ENCODE measurements around the gene TRPV3. TPM values are rescaled to one million over a fixed set of nuclear protein-coding genes. Genes with fewer than 3 reads are reported as not detected.
A peak's percentile ranks its signal among the peaks of the same experiment; 100 is the strongest.
"Not testable (repeated sequence)": the region's sequence is repeated elsewhere in the genome, so short reads cannot be mapped to it uniquely, and the experiment has no call there.

TRPV3 gene
- total RNA-seq, 6 experiments from 2014 or later: 0.07 to 0.66 (median 0.43) TPM; not detected in 1

DNA sequence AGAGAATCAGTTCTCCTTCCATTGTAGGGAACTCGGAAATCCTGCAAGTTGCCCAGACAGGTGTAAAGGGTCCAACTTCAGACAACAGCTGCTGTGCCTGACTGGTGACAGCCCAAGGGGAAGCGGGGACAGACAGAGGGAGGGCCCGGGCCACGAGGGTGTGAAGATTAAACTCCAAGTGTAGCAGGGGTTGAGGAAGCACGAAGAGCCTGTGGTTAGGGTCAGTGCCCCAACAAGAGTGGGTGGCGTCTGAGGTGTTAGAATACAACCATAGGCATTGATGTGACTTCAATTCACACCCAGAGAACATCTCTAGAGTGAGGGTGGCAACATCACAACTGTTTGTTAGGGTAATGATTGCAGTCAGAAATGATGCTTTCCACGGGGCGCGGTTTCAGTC, 42.7 kb downstream of the TRPV3 start:
- Mint-ChIP-seq H3K9me3 (no peaks in the 10 kb centered on the region; the same call in 1 of the 2 replicates), H3K27me3 (ENCODE audit: insufficient read depth) (peaks cover 11% of the 10 kb centered on the region), H3K4me3 (no peak overlapping the region), H3K27ac (no peak overlapping the region), H3K36me3 (ENCODE audit: low read depth) (no peaks in the 10 kb centered on the region), H3K4me1 (ENCODE audit: low read depth) (peaks cover 13% of the 10 kb centered on the region)
- DNase-seq: no peak
- TF ChIP-seq, protein P1, sequence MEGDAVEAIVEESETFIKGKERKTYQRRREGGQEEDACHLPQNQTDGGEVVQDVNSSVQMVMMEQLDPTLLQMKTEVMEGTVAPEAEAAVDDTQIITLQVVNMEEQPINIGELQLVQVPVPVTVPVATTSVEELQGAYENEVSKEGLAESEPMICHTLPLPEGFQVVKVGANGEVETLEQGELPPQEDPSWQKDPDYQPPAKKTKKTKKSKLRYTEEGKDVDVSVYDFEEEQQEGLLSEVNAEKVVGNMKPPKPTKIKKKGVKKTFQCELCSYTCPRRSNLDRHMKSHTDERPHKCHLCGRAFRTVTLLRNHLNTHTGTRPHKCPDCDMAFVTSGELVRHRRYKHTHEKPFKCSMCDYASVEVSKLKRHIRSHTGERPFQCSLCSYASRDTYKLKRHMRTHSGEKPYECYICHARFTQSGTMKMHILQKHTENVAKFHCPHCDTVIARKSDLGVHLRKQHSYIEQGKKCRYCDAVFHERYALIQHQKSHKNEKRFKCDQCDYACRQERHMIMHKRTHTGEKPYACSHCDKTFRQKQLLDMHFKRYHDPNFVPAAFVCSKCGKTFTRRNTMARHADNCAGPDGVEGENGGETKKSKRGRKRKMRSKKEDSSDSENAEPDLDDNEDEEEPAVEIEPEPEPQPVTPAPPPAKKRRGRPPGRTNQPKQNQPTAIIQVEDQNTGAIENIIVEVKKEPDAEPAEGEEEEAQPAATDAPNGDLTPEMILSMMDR (IDR thresholded peaks at IDR 0.05): no peak

DNA sequence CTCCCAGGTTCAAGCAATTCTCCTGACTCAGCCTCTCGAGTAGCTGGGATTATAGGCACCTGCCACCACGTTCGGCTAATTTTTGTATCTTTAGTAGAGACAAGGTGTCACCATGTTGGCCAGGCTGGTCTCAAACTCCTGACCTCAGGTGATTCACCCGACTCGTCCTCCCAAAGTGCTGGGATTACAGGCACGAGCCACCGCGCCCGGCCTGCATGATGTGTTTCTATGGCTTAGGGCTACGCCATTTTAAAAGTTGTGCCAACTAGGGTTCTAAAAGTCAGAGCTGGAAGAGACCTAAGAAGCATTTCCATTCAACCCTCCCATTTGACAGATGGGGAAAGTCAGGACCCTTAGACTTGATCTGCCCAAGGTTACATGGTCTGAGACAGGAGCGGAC, 43.4 kb downstream of the TRPV3 start:
- not testable (repeated sequence) for H3K9me3 Mint-ChIP-seq; H3K36me3 Mint-ChIP-seq (ENCODE audit: low read depth); H3K4me3 Mint-ChIP-seq; H3K27ac Mint-ChIP-seq; DNase-seq
- peaks cover 11% of the 10 kb centered on the region for H3K27me3 Mint-ChIP-seq (ENCODE audit: insufficient read depth)
- peaks cover 13% of the 10 kb centered on the region for H3K4me1 Mint-ChIP-seq (ENCODE audit: low read depth)

DNA sequence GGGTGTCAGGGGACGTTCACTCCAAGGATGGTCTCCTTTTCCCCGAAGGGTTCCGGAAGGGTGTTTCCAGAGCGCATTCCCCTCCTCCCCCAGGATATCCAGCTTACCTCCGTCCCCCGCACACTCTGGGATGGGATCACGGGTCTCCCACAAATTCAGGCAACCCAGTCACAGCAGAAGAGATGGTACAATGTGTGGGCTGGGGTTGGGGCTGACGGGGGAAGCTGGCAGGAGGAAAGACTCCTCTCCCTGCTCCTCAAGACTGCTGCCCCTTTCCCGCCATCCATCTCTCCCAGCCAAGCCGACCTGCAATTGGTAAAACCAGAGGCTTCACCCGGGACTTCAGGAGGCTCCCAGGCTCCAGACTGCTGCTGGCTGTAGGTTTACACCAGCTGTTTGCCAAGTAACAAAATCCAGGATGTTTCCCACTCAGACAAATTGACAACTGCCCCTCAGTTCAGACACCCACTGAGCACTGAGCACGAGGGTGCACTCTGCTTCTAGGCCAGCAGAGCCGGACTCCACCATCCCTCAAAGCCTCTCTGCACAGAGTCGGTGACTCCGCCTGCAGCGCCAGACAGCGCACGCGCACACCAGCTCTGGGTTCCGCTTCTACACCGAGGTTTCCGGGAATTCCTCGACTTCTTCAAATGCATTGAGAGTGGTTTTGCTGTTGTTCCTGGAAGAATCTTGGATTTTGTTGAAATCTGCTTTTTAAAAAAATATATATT, 44.1 kb downstream of the TRPV3 start:
- Mint-ChIP-seq H3K27me3 (ENCODE audit: insufficient read depth) (peaks cover 11% of the 10 kb centered on the region), H3K36me3 (ENCODE audit: low read depth) (no peaks in the 10 kb centered on the region), H3K4me1 (ENCODE audit: low read depth) (peaks cover 13% of the 10 kb centered on the region), H3K9me3 (no peaks in the 10 kb centered on the region; the same call in 1 of the 2 replicates), H3K4me3 (no peak overlapping the region), H3K27ac (no peak overlapping the region)
- no peak for DNase-seq
- TF ChIP-seq, protein P1 (IDR thresholded peaks at IDR 0.05): no peak

DNA sequence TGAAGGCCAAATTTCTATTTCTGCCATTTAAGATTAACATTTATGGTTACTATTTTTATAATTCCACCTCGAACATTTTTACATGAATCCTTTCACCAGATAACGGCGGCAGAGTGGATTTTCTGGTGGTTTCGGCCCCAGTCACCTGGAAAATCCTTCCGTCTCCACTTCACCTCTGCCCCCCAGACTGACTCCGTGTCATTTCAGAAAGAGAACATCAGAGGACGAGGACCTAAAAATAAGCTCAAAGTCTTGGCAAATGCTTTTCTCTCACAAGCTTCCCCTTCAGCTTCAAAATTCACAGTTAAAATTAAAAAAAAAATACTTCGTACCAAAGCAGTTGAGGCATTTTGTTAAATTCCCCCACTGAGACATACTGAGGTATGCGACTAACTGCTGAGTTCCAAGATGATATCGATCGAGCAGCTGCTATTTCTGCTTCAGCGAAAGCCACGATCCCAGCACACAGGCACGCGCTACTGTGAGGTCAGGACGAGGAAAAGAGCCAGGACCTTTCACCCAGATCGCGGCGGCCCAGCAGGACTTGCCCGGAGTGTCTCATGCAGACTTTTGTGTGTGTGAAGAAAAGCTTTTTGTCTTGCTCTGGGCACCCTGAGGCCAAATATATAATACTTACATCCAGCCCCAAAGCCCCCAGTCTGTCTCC, 45.0 kb downstream of the TRPV3 start:
- Mint-ChIP-seq H3K27ac (no peak overlapping the region), H3K27me3 (ENCODE audit: insufficient read depth) (peaks cover 11% of the 10 kb centered on the region), H3K36me3 (ENCODE audit: low read depth) (no peaks in the 10 kb centered on the region), H3K4me1 (ENCODE audit: low read depth) (peaks cover 13% of the 10 kb centered on the region), H3K9me3 (no peaks in the 10 kb centered on the region; the same call in 1 of the 2 replicates), H3K4me3 (0 out of 2 replicates have a peak overlapping the region, but pooled peaks have one; percentile 13)
- peak; percentile 8 for DNase-seq
- TF ChIP-seq, protein P1 (IDR thresholded peaks at IDR 0.05): no peak

DNA sequence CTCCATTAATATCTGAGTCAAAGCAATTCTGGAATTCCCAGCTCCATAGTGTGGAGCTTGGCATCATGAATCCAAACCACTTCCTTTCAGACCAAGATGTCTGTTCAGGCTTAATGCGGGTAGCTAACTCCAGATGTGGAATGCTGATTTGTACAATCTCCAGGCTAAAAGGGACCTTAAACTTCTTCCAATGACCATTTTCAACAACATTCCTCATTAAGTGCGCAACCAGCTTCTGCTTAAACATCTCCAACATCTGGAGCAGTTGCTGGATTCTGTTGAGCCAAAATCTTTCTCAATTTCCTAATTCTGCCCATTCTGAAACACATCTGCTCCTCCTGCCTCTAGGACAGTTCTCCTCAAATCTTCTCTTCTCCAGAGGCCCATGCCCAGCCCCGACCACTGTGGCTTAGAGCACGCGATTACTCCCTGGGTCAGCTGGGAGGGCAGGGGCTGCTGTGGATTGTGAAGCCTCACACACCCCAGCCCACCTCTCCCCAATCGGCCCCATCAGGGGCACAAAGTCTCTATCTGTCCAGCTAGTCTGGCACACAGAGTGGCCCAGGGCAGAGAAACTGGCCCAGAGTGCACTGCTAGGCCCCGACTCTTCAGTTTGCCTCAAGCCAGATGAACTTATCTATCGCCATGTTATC, 45.6 kb downstream of the TRPV3 start:
- Mint-ChIP-seq H3K27ac (no peak overlapping the region), H3K36me3 (ENCODE audit: low read depth) (no peaks in the 10 kb centered on the region), H3K27me3 (ENCODE audit: insufficient read depth) (peaks cover 11% of the 10 kb centered on the region), H3K4me1 (ENCODE audit: low read depth) (peaks cover 13% of the 10 kb centered on the region), H3K4me3 (no peak overlapping the region), H3K9me3 (no peaks in the 10 kb centered on the region; the same call in 1 of the 2 replicates)
- no peak for DNase-seq
- TF ChIP-seq, protein P1 (IDR thresholded peaks at IDR 0.05): no peak
